ENCODE results near the gene OTUD3. TPM values are rescaled to one million over a fixed set of nuclear protein-coding genes. Genes with fewer than 3 reads are reported as not detected.

Gene OTUD3
- total and polyA plus RNA-seq, 2 of the 4 experiments (the other 2 are of a cell fraction) = 2.9 to 3.1 TPM

GRCh38 chr1:19940486-19941205 lies 58.5 kb downstream of the OTUD3 start:
- dilution Hi-C loops (cut with HindIII; ENCODE audit: low sequenced_read_pairs, unreplicated experiment) (no loop called here), intact Hi-C loops (cut with micrococcal nuclease) (no loop called here), in situ Hi-C loops (cut with MboI; ENCODE audit: low sequenced_read_pairs) (no loop called here)
- Histone ChIP-seq H3K9me3 (ENCODE audit: control insufficient read depth, insufficient read depth, low read length) (no peaks in the 10 kb centered on the region), H2BK20ac (ENCODE audit: low read depth, low read length) (no peak overlapping the region), H2BK120ac (ENCODE audit: low read depth, low read length) (no peak overlapping the region), H3K4me2 (ENCODE audit: low read depth, low read length) (no peak overlapping the region), H4K20me1 (ENCODE audit: insufficient read depth, low read length) (no peaks in the 10 kb centered on the region), H3K23ac (ENCODE audit: low read depth, low read length) (no peak overlapping the region), H3K27ac (ENCODE audit: insufficient read depth, low read length) (no peak overlapping the region), H3K36me3 (ENCODE audit: control insufficient read depth, insufficient read depth, low read length) (no peaks in the 10 kb centered on the region), H3K4ac (ENCODE audit: low read depth, low read length) (no peak overlapping the region), H3K18ac (ENCODE audit: low read depth, low read length) (no peak overlapping the region), H3K27me3 (ENCODE audit: control insufficient read depth, insufficient read depth, low read length) (peaks cover 7% of the 10 kb centered on the region; the same call in 1 of the 2 replicates), H2BK5ac (ENCODE audit: low read depth, low read length, poor library complexity, severe bottlenecking) (no peak overlapping the region), H3K9me1 (ENCODE audit: insufficient read depth, low read length) (no peaks in the 10 kb centered on the region), H2AFZ (replicated peaks; ENCODE audit: low read length, poor library complexity) (no peak overlapping the region), H2AK9ac (replicated peaks; ENCODE audit: low read depth, low read length, poor library complexity) (no peak overlapping the region), H3K14ac (replicated peaks; ENCODE audit: low read depth, low read length) (no peak overlapping the region), H4K91ac (ENCODE audit: insufficient read depth, low read depth, low read length) (no peak overlapping the region), H2AK5ac (ENCODE audit: low read depth, low read length) (no peak overlapping the region), H3K56ac (ENCODE audit: extremely low read depth, insufficient read depth, low read length) (no peak overlapping the region), H3K4me1 (ENCODE audit: control insufficient read depth, insufficient read depth, low read length) (no peaks in the 10 kb centered on the region), H3K4me3 (ENCODE audit: insufficient read depth, low read depth, low read length) (no peak overlapping the region), H3K9ac (ENCODE audit: low read depth, low read length) (no peak overlapping the region), H2BK15ac (ENCODE audit: low read depth, low read length) (no peak overlapping the region), H4K5ac (ENCODE audit: low read depth, low read length) (no peak overlapping the region), H4K8ac (ENCODE audit: low read depth in 2 of 2, low read length in 2 of 2) (no peak overlapping the region), H3K79me1 (ENCODE audit: low read depth in 1 of 2, low read length in 2 of 2) (no peaks in the 10 kb centered on the region)
- TF ChIP-seq CEBPB (IDR thresholded peaks at IDR 0.05; ENCODE audit: low read depth, low read length) (no peak), MAZ (IDR thresholded peaks at IDR 0.05; ENCODE audit: borderline replicate concordance, low read depth, low read length) (no peak), NFE2L2 (IDR thresholded peaks at IDR 0.05; ENCODE audit: low read depth, low read length) (no peak), MAFK (IDR thresholded peaks at IDR 0.05; ENCODE audit: low read depth, low read length) (no peak), RFX5 (IDR thresholded peaks at IDR 0.05; ENCODE audit: low read depth, low read length) (no peak), RCOR1 (IDR thresholded peaks at IDR 0.05; ENCODE audit: insufficient replicate concordance, low read length) (no peak), SMC3 (IDR thresholded peaks at IDR 0.05; ENCODE audit: low read depth, low read length) (no peak), POLR2A (IDR thresholded peaks at IDR 0.05; ENCODE audit: low read depth, low read length) (no peak), RAD21 (IDR thresholded peaks at IDR 0.05; ENCODE audit: low read length) (no peak), FOS (IDR thresholded peaks at IDR 0.05; ENCODE audit: low read depth, low read length) (no peak), CHD1 (IDR thresholded peaks at IDR 0.05; ENCODE audit: low read depth, low read length) (no peak), CTCF (conservative IDR thresholded peaks at IDR 0.05; ENCODE audit: low read depth, low read length) (no peak), BHLHE40 (IDR thresholded peaks at IDR 0.05; ENCODE audit: low read depth, low read length) (no peak)
- TF ChIP-seq, protein P1, sequence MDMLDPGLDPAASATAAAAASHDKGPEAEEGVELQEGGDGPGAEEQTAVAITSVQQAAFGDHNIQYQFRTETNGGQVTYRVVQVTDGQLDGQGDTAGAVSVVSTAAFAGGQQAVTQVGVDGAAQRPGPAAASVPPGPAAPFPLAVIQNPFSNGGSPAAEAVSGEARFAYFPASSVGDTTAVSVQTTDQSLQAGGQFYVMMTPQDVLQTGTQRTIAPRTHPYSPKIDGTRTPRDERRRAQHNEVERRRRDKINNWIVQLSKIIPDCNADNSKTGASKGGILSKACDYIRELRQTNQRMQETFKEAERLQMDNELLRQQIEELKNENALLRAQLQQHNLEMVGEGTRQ (IDR thresholded peaks at IDR 0.05; ENCODE audit: low read depth, low read length) = no peak
- 27% methylated on average over 2 of the region's 7 CpGs; no CpG with 5 or more reads in 1 of the 2 experiments for WGBS, 2 experiments (ENCODE audit: extremely low coverage in 2 of 2, insufficient read length in 1 of 2)
- ChIA-PET POLR2A (ENCODE audit: unreplicated experiment) (no interaction called here), CTCF (interaction anchor here (0.6 kb wide), 1 partner anchor 128 kb away, joined by 7 read pairs; no protein-coding TSS in a partner anchor)
- DNase-seq (no peak), ATAC-seq (ENCODE audit: low read depth) (no peak)
- BruUV-seq (replicated peaks) = no TSS peak

Data from IMR-90 (cell line).